DMS153 treated with DMSO at 0.1 percent for 48 hours (cell line): ENCODE data around the gene NADK.
"Not testable (repeated sequence)": the region's sequence is repeated elsewhere in the genome, so short reads cannot be mapped to it uniquely, and the experiment has no call there.

Experiments
- DNase-seq: peaks from one replicate; lab custom pipeline; 2025; ENCODE audit not compliant: unreplicated experiment; lab: John Stamatoyannopoulos, UW

Gene NADK

DNA sequence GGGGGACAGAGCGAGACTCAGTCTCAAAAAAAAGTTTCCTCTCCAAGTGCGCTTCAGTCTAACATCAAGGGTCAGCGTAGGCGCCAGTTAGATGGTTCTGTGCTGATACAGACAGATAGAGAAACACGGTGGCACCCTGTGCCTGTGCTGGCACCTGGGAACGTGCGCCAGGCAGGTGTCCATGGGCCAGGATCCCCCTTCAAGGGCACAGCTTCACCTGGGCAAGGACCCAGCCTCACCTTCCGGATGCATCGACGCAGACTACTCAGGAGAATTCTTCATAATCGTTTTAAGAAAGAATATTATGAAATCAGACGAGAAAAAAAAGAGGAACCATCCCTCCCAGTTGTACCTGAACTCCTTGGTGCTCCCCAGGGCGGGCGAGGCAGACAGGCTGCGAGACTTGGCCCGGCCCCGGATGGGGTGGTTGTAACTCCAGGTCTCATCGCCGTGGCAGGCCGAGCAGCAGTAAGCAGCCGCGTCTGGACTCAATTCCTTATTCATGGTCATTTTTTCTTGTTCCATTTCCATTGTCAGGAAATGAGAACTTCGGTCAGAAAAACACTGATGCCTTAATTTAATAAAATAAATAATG is 13.3 kb downstream of the NADK start:
- DNase-seq: no peak

GRCh38 chr1:1763657-1764621 is 14.3 kb downstream of the NADK start:
- DNase-seq: no peak

GRCh38 chr1:1761504-1762376 is 16.5 kb downstream of the NADK start:
- DNase-seq: no peak

DNA sequence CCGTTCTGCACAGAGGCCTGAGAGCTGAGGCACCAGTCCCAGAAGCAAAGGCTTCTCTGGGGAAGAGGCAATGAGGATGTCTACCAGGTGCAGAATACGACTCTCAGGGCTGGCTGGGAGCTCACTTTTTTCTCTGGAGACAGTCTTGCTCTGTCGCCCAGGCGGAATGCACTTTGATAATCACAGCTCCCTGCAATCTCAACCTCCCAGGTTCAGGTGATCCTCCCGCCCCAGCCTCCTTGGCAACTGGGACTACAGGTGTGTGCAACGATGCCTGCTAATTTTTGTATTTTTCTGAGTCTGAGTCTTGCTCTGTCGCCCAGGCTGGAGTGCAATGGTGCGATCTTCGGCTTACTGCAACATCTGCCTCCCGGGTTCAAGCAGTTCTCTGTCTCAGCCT is 17.6 kb downstream of the NADK start:
- DNase-seq: no peak

DNA sequence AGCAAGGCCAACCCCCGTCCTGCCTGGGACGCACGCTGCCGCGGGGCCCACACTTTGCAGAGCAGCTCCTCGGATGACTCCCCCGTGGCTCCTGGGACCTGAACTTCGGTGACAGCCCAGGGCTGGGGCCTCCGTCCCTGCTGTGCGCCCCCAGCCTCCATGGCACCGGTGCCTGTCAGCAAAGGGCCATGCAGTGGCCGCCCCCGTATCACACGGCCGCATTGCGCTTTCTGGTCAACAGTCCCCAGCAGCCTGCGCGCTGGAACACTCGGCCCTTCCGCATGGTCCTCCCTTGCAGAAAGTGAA is 18.0 kb downstream of the NADK start:
- no peak for DNase-seq

GRCh38 chr1:1759456-1760344 is 18.6 kb downstream of the NADK start:
- DNase-seq: peak; percentile 79

- peak; percentile 83 for DNase-seq
Measured at GRCh38 chr1:1758692-1759455, 19.4 kb downstream of the NADK start.

DNA sequence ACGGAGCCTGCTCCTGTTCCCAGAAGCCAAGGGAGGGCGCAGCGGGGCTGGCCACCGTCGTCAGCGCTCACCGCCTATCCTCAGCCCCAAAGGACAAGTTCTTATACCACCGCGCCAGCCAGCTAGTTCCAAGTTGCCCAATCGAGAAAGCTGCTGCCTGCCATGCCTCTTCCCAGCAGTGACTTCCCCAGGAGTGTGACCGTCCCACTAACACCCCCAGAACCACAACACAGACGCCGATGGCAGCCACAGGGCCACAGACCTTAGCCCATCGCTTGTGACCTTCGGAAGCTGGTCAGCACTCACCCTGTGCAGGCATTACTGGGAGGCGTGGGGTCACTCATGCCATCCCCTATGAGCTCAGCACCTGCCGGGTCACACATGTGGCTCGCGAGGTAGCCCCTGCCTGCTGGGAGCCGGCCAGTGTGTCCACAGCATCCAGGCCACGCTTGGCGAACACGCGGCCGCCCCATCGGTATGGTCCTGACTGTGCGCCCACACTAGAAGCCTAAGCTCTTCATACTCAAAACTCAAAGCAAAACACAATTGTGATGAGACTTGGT is 20.1 kb downstream of the NADK start:
- no peak for DNase-seq

- no peak for DNase-seq
Measured at GRCh38 chr1:1757422-1758058, 20.7 kb downstream of the NADK start.

GRCh38 chr1:1756661-1757421 is 21.4 kb downstream of the NADK start:
- DNase-seq: no peak

DNA sequence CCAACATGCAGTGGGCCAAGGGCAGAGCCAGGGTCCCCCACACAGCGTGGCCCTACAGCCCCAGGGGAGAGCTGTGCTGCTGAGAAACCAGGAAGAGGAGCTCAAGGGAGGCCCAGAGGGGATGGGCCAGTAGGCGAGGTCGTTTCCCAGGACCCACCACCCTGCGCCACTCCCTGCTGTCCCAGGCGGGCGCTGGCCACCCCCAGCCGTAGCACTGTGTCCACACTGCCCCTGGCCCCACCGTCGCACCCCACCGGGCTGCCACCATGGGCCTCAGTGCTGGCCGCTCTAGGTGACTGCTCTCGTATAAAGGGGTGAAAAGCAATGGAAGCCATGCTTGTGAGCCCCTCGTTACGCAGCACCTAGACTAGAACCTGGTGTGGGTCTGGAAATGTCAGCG is 22.4 kb downstream of the NADK start:
- DNase-seq: no peak

DNA sequence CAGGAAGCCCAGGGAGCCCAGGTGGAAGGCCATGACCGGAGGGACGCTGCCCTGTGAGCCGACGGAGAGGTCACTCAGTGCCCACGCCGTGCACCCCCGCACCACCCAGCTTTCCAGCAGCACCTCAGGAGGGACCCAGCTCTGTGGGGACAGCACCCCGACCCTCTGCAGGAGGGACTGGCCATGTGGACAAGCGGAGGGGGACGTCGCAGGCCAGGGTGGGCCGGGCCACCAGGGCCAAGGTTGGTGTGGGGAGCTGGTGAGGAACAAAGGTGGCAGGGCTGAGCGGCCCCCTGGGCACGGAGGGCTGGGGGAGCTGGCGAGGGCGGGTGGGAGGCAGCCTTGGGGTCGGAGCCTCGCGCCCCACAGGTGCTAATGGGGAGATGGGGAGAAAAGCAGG is 22.8 kb downstream of the NADK start:
- no peak for DNase-seq

DNA sequence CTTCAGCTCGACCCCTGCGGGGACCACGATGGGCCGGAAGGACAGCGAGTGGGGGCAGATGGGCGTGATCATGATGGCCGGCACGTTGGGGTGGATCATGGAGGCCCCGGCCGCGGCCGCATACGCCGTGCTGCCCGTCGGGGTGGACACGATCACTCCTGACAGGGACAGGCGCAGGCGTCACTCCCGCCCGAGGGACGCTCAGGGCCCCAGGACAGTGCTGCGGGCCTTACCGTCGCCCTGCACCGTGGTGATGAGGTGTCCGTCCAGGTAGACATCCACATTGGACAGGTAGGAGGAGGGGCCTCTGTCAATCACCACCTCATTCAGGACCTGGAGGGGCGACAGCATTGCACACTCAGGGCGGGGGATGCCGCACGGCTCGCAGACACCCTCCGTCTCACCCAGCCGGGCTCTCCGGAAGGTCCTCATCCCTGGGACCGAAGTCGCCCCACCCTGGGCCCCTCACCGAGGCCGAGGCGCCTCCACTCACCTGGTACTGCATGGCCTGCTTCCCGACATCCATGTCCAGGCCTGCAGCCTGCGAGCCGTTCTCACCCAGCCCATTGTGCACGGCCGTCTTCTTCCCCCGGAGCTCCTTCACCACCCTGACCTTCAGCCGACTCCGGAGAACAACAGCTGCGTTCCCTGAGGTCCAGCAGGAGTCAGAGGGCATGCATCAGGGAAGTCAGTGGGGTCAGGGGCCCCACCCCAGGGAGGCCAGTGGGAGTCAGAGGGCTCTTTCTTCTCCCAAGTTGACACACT is 24.0 kb downstream of the NADK start:
- no peak for DNase-seq

- no peak for DNase-seq
Measured at GRCh38 chr1:1753607-1754005, 24.7 kb downstream of the NADK start.

DNA sequence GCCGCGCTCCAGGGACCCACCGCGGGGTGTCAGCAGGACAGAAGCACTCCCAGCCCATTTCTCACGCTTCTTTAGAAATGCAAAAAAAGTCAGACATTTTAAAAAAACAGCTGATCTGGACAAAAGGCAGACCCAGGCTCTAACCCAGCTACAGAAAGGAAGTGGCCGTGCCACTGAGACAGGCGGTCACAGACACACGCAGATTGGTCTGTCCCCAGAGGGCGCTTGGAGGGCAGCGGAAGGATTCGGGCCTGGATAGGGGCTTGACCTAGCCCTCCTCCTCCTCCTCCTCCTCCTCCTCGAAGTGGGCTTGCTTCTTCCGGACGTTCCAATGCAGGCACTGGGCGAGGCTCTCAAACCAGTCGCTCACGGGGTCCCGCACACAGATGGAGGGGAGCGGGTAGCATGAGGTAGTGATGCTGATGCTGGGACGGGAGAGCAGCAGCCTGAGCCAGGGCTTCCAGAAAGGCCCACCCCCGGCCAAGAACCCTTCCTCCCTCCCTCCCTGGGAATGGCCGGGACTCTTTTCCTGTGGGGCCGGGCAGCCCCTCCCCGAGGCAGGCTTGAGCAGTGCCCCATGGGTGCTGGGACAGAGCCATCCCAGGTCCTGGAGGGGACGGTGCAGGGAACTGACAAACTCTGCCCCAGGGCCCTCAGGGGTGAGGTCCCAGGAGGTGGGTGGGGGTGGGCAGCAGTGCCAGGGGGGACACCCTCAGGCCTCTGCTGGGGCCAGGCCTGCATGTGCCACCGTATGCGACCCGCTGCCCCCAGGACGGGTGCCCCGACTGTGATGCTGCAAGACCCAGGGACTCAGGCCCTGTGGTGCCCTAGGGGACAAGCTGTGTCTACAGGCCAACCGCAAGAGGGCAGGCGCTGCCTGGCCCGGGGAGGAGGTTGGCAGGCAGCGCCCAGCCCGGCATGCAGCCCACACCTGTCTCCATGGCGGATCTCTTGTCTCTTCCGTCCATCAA is 25.3 kb downstream of the NADK start:
- DNase-seq: no peak

DNA sequence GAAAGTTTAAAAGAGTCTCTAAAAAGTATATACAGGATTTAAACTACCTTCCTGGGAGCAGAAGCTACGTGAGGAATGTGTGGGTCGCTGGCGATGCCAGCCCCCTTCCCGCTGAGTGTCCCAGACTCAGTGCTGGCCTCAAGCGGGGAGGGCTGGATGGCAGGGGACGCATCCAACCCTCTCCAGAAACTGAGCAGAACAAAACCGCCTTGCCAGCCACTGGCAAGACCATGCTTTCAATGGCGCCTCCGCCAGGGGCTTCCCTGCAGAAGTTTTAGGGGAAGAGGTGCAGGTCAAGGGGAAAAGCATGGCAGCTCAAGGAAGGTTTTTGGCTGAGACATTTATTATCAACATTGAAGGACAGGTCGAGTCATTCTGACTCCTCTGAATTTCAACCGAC is 26.1 kb downstream of the NADK start:
- DNase-seq: no peak

- not testable (repeated sequence) for DNase-seq
Measured at GRCh38 chr1:1749941-1750340, 28.3 kb downstream of the NADK start.
